HL-60 (cell line): ENCODE data around the gene NDUFS1.

ENCODE experiments used
- TF ChIP-seq, protein P1 (sequence below): IDR thresholded peaks from one replicate; pipeline ENCODE4 v1.5.1; 2011; ENCODE audit warnings: low read length, control low read depth, inconsistent platforms; ENCODE audit not compliant: insufficient read depth
- TF ChIP-seq, protein P2 (sequence below): IDR thresholded peaks from 2 replicates; pipeline ENCODE4 v1.6.1; 2012; ENCODE audit warnings: low read depth; ENCODE audit not compliant: insufficient replicate concordance

DNA sequence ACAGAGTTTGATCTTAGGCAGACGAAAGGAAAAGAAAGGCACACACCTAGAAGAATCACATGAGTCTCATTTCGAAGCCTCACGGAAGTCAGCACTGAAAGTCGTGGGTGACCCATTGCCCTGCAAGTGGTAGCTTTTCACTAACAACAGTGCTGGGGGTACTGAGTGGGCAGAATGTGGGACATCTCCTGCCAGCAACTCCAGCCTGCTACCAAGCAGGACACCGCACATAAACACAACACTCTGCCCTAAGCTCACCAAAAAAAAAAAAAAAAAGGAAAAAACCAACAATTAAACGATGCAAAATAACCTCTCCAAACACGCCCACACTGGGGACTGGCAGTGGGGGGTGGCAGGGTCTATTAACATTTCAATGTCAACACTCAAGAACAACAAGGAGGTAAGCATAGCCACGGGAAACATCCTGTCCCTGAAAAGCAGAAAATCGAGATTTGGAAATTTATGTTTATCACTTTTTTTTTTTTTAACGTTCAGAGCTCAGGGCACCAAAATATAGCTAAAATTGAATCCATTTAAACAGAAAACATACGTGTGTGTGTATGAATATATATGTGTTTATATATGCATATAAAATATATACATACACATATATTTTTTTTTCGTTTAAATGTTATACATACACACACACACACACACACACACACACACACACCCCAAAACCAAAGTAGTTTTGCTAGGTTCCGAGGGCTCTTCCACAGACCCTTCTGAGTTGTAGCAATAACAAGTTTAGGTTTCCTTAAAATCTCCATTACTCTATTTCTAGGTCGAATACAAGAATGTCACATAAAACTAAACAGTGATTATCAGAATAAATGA is 75.4 kb downstream of the NDUFS1 start:
- TF ChIP-seq, protein P1, sequence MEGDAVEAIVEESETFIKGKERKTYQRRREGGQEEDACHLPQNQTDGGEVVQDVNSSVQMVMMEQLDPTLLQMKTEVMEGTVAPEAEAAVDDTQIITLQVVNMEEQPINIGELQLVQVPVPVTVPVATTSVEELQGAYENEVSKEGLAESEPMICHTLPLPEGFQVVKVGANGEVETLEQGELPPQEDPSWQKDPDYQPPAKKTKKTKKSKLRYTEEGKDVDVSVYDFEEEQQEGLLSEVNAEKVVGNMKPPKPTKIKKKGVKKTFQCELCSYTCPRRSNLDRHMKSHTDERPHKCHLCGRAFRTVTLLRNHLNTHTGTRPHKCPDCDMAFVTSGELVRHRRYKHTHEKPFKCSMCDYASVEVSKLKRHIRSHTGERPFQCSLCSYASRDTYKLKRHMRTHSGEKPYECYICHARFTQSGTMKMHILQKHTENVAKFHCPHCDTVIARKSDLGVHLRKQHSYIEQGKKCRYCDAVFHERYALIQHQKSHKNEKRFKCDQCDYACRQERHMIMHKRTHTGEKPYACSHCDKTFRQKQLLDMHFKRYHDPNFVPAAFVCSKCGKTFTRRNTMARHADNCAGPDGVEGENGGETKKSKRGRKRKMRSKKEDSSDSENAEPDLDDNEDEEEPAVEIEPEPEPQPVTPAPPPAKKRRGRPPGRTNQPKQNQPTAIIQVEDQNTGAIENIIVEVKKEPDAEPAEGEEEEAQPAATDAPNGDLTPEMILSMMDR = no peak
- TF ChIP-seq, protein P2, sequence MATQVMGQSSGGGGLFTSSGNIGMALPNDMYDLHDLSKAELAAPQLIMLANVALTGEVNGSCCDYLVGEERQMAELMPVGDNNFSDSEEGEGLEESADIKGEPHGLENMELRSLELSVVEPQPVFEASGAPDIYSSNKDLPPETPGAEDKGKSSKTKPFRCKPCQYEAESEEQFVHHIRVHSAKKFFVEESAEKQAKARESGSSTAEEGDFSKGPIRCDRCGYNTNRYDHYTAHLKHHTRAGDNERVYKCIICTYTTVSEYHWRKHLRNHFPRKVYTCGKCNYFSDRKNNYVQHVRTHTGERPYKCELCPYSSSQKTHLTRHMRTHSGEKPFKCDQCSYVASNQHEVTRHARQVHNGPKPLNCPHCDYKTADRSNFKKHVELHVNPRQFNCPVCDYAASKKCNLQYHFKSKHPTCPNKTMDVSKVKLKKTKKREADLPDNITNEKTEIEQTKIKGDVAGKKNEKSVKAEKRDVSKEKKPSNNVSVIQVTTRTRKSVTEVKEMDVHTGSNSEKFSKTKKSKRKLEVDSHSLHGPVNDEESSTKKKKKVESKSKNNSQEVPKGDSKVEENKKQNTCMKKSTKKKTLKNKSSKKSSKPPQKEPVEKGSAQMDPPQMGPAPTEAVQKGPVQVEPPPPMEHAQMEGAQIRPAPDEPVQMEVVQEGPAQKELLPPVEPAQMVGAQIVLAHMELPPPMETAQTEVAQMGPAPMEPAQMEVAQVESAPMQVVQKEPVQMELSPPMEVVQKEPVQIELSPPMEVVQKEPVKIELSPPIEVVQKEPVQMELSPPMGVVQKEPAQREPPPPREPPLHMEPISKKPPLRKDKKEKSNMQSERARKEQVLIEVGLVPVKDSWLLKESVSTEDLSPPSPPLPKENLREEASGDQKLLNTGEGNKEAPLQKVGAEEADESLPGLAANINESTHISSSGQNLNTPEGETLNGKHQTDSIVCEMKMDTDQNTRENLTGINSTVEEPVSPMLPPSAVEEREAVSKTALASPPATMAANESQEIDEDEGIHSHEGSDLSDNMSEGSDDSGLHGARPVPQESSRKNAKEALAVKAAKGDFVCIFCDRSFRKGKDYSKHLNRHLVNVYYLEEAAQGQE = no peak
